Stomach smooth muscle (tissue), 2 donors: ENCODE results near the gene RACK1.

Experiments
- H3K27ac ChIP-seq: one replicate; pipeline ENCODE4 v1.7.0; 2013; ENCODE audit warnings: mild to moderate bottlenecking, low read length, inconsistent platforms
- H3K27me3 ChIP-seq, 2 donors: one replicate each; pipeline ENCODE4 v1.7.0; 2013; ENCODE audit warnings: low read length in 2 of 2; ENCODE audit not compliant: insufficient read depth in 2 of 2, control insufficient read depth in 1 of 2
- H3K36me3 ChIP-seq, 2 donors: one replicate each; pipeline ENCODE4 v1.7.0; 2013; ENCODE audit warnings: low read length in 2 of 2; ENCODE audit not compliant: control insufficient read depth in 2 of 2, insufficient read depth in 2 of 2
- H3K4me1 ChIP-seq: one replicate; pipeline ENCODE4 v1.7.0; 2013; ENCODE audit warnings: low read length; ENCODE audit not compliant: control insufficient read depth, insufficient read depth
- H3K4me3 ChIP-seq, 2 donors: one replicate each; pipeline ENCODE4 v1.7.0; 2013; ENCODE audit warnings: low read length in 2 of 2
- H3K9ac ChIP-seq, 2 donors: one replicate each; pipeline ENCODE4 v1.7.0; 2013; ENCODE audit warnings: low read length in 2 of 2, mild to moderate bottlenecking in 1 of 2
- H3K9me3 ChIP-seq, 2 donors: one replicate each; pipeline ENCODE4 v1.7.0; 2013; ENCODE audit warnings: low read length in 2 of 2; ENCODE audit not compliant: control insufficient read depth in 2 of 2
- donor health status: healthy.
- donor health status: Pancreatic carcinoma.

Gene RACK1

GRCh38 chr5:181192337-181193046, 51.2 kb downstream of the RACK1 start:
- H3K27me3 ChIP-seq: no peaks in the 10 kb centered on the region
- no peaks in the 10 kb centered on the region for H3K36me3 ChIP-seq
- peak overlapping the region; percentile 76 to 87 for H3K9ac ChIP-seq
- H3K9me3 ChIP-seq: no peaks in the 10 kb centered on the region
- H3K4me1 ChIP-seq: peaks cover 29% of the 10 kb centered on the region
- peak overlapping the region; percentile 82 to 97 for H3K4me3 ChIP-seq
- peak overlapping the region; percentile 75 for H3K27ac ChIP-seq

GRCh38 chr5:181191526-181192336, 52.0 kb downstream of the RACK1 start:
- Histone ChIP-seq H3K27me3 (no peaks in the 10 kb centered on the region), H3K4me1 (peaks cover 29% of the 10 kb centered on the region), H3K9ac (peak overlapping the region; percentile 76 to 87), H3K36me3 (no peaks in the 10 kb centered on the region), H3K9me3 (no peaks in the 10 kb centered on the region), H3K4me3 (peak overlapping the region; percentile 97 to 98), H3K27ac (peak overlapping the region; percentile 75)

DNA sequence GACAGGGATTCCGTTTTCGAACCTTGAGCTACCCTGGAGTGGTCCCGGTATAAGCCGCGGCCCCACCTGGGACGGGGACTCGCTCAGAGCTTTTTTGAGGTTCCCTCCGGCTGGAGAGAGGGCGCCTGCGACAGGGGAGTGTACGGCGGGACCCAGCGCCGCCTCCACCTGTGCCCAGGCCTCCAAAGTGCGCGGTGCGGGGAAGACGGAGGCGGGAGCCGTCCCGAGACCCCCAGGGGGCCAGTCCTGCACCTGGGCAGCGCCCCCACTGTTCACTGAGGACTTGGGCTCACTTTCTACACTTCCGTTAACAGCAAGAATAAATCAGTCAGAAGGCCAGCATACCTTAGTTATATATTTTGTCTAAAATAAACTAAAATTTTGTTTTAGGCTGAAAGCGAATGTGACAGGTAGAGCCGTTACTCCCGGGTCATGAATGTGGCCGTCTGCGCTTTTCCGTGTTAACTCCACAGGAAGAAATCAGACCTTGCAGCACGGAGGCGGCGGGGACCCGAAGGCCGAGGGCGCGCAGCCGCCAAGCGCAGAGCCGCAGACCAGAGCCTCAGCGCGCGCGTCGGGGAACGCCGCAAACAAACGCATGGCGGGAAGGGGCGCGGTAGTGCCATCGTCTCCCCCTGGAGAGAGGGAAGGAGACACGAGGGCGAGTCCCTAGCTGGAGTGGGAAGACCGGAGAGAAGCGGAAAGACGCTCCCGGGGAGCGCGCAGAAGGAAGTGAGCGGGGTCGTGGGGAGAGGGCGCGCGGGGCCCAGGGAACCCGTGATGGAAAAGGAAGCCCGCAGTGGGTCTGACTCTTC, 52.8 kb downstream of the RACK1 start:
- Histone ChIP-seq H3K9me3 (no peaks in the 10 kb centered on the region), H3K9ac (peak overlapping the region; percentile 66 to 69), H3K27ac (peak overlapping the region; percentile 75), H3K4me1 (peaks cover 29% of the 10 kb centered on the region), H3K4me3 (peak overlapping the region; percentile 97 to 98), H3K27me3 (no peaks in the 10 kb centered on the region), H3K36me3 (no peaks in the 10 kb centered on the region)

- Histone ChIP-seq H3K4me3 (peak overlapping the region; percentile 97 to 98), H3K9ac (peak overlapping the region; percentile 66 to 69), H3K4me1 (peaks cover 29% of the 10 kb centered on the region), H3K27ac (peak overlapping the region; percentile 74), H3K27me3 (no peaks in the 10 kb centered on the region), H3K9me3 (no peaks in the 10 kb centered on the region), H3K36me3 (no peaks in the 10 kb centered on the region)
These were observed 53.6 kb downstream of the RACK1 start for GRCh38 chr5:181189962-181190710.

DNA sequence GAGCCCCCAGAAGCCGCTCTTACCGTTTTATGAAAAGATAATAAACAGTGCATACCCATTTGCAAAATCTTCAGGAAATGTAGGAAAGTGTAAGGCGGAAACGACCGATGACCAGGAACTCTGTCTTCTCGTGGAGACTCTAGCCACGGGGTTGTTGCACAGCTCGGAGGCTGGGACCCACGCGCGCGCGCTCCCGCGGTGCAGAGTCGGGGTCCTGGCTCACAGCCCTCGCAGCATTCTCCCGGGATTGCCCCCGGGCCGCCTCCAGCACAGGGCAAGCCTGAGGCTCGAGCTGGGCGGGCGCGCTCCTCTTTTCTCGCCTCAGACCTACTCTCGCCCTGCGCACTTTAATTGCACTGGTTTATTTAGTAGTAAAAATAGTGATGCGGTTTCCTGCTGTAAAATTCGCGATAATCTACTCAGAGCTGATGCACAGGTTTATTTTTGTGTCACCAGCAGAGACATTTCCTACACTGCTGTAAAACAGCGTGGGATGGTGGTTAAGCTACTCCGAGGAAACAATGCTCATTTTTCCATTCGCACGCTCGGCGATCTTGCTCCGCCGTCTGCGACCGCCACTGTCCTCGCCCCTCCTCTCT, 54.2 kb downstream of the RACK1 start:
- Histone ChIP-seq H3K27ac (peak overlapping the region; percentile 74), H3K27me3 (no peaks in the 10 kb centered on the region), H3K4me3 (peak overlapping the region; percentile 97 to 98), H3K4me1 (peaks cover 33% of the 10 kb centered on the region), H3K9ac (peak overlapping the region; percentile 69 to 80), H3K9me3 (no peaks in the 10 kb centered on the region), H3K36me3 (no peaks in the 10 kb centered on the region)

GRCh38 chr5:181188700-181189362, 54.9 kb downstream of the RACK1 start:
- Histone ChIP-seq H3K27ac (peak overlapping the region; percentile 74), H3K4me1 (peaks cover 36% of the 10 kb centered on the region), H3K36me3 (no peaks in the 10 kb centered on the region), H3K9ac (peak overlapping the region; percentile 69 to 80), H3K27me3 (no peaks in the 10 kb centered on the region), H3K4me3 (peak overlapping the region; percentile 97 to 98), H3K9me3 (no peaks in the 10 kb centered on the region)

DNA sequence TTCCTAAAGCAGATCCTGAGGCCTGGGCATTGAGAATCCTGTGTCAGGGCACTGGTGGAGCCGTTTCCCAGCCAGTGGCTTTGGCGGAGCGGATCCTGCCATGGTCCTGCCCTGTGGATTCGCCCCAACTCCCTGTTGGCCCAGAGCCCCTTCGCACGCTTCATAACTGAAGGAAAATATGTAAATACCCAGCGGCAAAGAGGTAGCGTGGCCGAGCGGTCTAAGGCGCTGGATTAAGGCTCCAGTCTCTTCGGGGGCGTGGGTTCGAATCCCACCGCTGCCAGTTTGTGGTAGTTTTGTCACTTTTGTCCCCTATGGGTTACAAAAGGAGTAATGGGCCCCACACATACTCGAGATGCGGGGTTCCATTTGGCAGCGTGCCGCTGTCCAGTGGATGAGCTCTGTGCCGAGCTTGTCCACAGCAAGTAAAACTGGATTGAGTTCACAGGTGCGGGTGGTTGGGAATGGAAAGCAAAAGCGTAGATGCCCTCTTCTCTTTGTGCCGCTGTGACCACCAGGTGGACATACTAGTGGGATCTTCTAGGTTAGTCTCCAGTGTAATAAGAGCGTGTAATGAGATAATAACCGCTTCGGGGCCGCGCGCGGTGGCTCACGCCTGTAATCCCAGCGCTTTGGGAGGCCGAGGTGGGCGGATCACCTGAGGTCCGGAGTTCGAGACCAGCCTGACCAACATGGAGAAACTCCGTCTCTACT, 56.0 kb downstream of the RACK1 start:
- no peaks in the 10 kb centered on the region for H3K9me3 ChIP-seq
- no peaks in the 10 kb centered on the region for H3K27me3 ChIP-seq
- H3K9ac ChIP-seq: no peak overlapping the region
- peaks cover 37% of the 10 kb centered on the region for H3K4me1 ChIP-seq
- H3K36me3 ChIP-seq: no peaks in the 10 kb centered on the region
- peak overlapping the region; percentile 74 for H3K27ac ChIP-seq
- H3K4me3 ChIP-seq: peak overlapping the region; percentile 22 to 64

DNA sequence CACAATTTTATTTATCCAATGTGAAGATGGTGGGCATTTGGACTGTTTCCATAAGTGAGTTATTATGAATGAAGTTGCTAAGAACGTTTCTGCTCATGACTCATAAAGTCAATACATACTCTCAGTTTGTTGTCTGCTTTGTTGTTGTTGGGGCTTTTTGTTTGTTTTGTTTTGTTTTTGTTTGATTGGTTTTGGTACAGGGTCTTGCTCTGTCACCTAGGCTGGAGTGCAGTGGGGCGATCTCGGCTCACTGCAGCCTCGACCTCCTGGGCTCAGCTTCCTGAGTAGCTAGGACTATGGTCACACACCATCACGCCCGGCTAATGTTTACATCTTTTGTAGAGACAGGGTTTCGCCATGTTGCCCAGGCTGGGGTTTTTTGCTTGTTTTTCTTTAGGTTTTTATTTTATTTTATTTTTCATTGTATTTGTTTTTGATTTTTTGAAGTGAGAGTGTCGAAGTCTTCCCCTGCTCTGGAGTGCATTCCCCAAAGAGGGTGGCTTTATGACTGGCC, 56.7 kb downstream of the RACK1 start:
- peak overlapping the region in 1 of 2 donors; percentile 64 for H3K4me3 ChIP-seq
- no peaks in the 10 kb centered on the region for H3K27me3 ChIP-seq
- H3K36me3 ChIP-seq: no peaks in the 10 kb centered on the region
- H3K9me3 ChIP-seq: no peaks in the 10 kb centered on the region
- H3K9ac ChIP-seq: no peak overlapping the region
- peaks cover 34% of the 10 kb centered on the region for H3K4me1 ChIP-seq
- peak overlapping the region; percentile 11 for H3K27ac ChIP-seq
